ENCODE measurements around the gene CABP1. TPM values are rescaled to one million over a fixed set of nuclear protein-coding genes. Genes with fewer than 3 reads are reported as not detected.

CABP1 gene
- total and polyA plus RNA-seq, 2 donors (not counting 3 experiments of a cell fraction or from before 2014, with no cell fraction given): 0.07 to 0.31 TPM

GRCh38 chr12:120651821-120652220 lies 11.4 kb downstream of the CABP1 start:
- Histone ChIP-seq H3K27me3 (ENCODE audit: control insufficient read depth in 2 of 2, insufficient read depth in 2 of 2, low read length in 2 of 2) (peaks cover 28 to 29% of the 10 kb centered on the region in 2 experiments), H3K9me1 (replicated peaks; ENCODE audit: control insufficient read depth, extremely low read depth, insufficient read depth, low read length) (no peaks in the 10 kb centered on the region), H3K36me3 (ENCODE audit: control insufficient read depth in 2 of 2, extremely low read depth in 1 of 2, insufficient read depth in 2 of 2, low read length in 2 of 2) (no peaks in the 10 kb centered on the region), H3K4me2 (ENCODE audit: insufficient read depth, low read length) (no peak overlapping the region), H3K4me3 (replicated peaks in 1 of 3; ENCODE audit: insufficient read depth in 1 of 3, low read depth in 1 of 3, low read length in 3 of 3) (no peak overlapping the region), H3K9ac (replicated peaks; ENCODE audit: extremely low read depth, insufficient read depth, low read length) (no peak overlapping the region), H3K27ac (ENCODE audit: insufficient read depth, low read depth, low read length) (no peak overlapping the region), H2AFZ (ENCODE audit: low read depth, low read length) (no peak overlapping the region), H3K4me1 (ENCODE audit: control insufficient read depth, extremely low read depth, insufficient read depth, low read length) (peaks cover 10% of the 10 kb centered on the region), H4K20me1 (replicated peaks; ENCODE audit: control insufficient read depth, extremely low read depth, insufficient read depth, low read length) (no peaks in the 10 kb centered on the region), H3K9me3 (replicated peaks; ENCODE audit: control insufficient read depth, insufficient read depth, low read length) (no peaks in the 10 kb centered on the region), H3K79me2 (ENCODE audit: control insufficient read depth, insufficient read depth, low read length) (no peaks in the 10 kb centered on the region)
- TF ChIP-seq EZH2 (IDR thresholded peaks at IDR 0.05; ENCODE audit: borderline replicate concordance, low read depth, low read length, severe bottlenecking) (no peak), MYC (IDR thresholded peaks at IDR 0.05; ENCODE audit: low read depth, low read length) (no peak), POLR2A (IDR thresholded peaks at IDR 0.05; ENCODE audit: low read depth, low read length) (no peak), CTCF (IDR thresholded peaks at IDR 0.05; ENCODE audit: extremely low read depth in 1 of 2, insufficient read depth in 1 of 2, low read depth in 1 of 2, low read length in 2 of 2) (no peak), JUN (IDR thresholded peaks at IDR 0.05; ENCODE audit: borderline replicate concordance, insufficient read depth, insufficient read length, low read depth) (no peak), GATA2 (IDR thresholded peaks at IDR 0.05; ENCODE audit: insufficient read depth, insufficient read length, low read depth, low read length) (no peak), FOS (IDR thresholded peaks at IDR 0.05; ENCODE audit: borderline replicate concordance, insufficient read depth, low read length) (no peak), MAX (IDR thresholded peaks at IDR 0.05; ENCODE audit: insufficient read depth, insufficient read length) (no peak), POLR2AphosphoS5 (IDR thresholded peaks at IDR 0.05; ENCODE audit: insufficient read depth, low read depth, low read length) (no peak)
- CTCF ChIA-PET: interaction anchor here (0.9 to 1.5 kb wide), 3 partner anchors 11 to 320 kb away, joined by 3 to 4 read pairs (median 3); partner anchors contain the start of gene CABP1
- DNase-seq (ENCODE audit: low read depth, low spot score): no peak
- POLR2A ChIA-PET: no interaction called here
- no peak for FAIRE-seq
- dilution Hi-C loops (cut with MboI; ENCODE audit: extremely low pct_ligation_motif_present, low sequenced_read_pairs): no loop called here
- no TSS peak for BruUV-seq (replicated peaks)
- intact Hi-C loops (cut with micrococcal nuclease): no loop called here

Data from endothelial cell of umbilical vein (primary cell).